ENCODE results near the gene TNFRSF14. TPM values are rescaled to one million over a fixed set of nuclear protein-coding genes. Genes with fewer than 3 reads are reported as not detected.

The TNFRSF14 gene
- total and polyA plus RNA-seq, 9 of the 15 experiments (the other 6 are each of a cell fraction or from before 2014, with no cell fraction given), result 0.11 to 2.3 (median 0.68) TPM; not detected in 2

- no peak for TF ChIP-seq FOXJ2 (tag; IDR thresholded peaks at IDR 0.05)
- no peak for TF ChIP-seq GATA2 (CRISPR knock-in tag; IDR thresholded peaks at IDR 0.05)
- no peak for TF ChIP-seq ZNF124 (CRISPR knock-in tag; IDR thresholded peaks at IDR 0.05)
- no peak for TF ChIP-seq XRCC4 (IDR thresholded peaks at IDR 0.05; ENCODE audit: extremely low read depth, insufficient read depth, insufficient read length)
- no peak for TF ChIP-seq ZNF644 (tag; IDR thresholded peaks at IDR 0.05; ENCODE audit: low read depth)
- TF ChIP-seq ZNF134 (CRISPR knock-in tag; conservative IDR thresholded peaks at IDR 0.05), result no peak
- TF ChIP-seq ZNF586 (CRISPR knock-in tag; conservative IDR thresholded peaks at IDR 0.05), result no peak
- TF ChIP-seq HMGXB4 (CRISPR knock-in tag; IDR thresholded peaks at IDR 0.05), result no peak
- no peak for TF ChIP-seq DLX4 (CRISPR knock-in tag; IDR thresholded peaks at IDR 0.05)
- no peak for TF ChIP-seq ZNF212 (CRISPR knock-in tag; IDR thresholded peaks at IDR 0.05)
- TF ChIP-seq MXI1 (IDR thresholded peaks at IDR 0.05; ENCODE audit: low read depth, low read length), result no peak
- TF ChIP-seq YBX1 (IDR thresholded peaks at IDR 0.05), result no peak
- no peak for TF ChIP-seq XRCC5 (IDR thresholded peaks at IDR 0.05; ENCODE audit: low read depth, low read length)
- TF ChIP-seq SMAD3 (CRISPR knock-in tag; conservative IDR thresholded peaks at IDR 0.05), result no peak
- TF ChIP-seq HNRNPH1 (optimal IDR thresholded peaks at IDR 0.05; ENCODE audit: low read depth, low read length), result no peak
- TF ChIP-seq TCF3 (CRISPR knock-in tag; IDR thresholded peaks at IDR 0.05), result peak; percentile 78
- TF ChIP-seq ZNF263 (CRISPR knock-in tag; IDR thresholded peaks at IDR 0.05; ENCODE audit: borderline replicate concordance), result peak; percentile 46; the same call in 1 of the 2 replicates
- TF ChIP-seq ZBTB9 (CRISPR knock-in tag; IDR thresholded peaks at IDR 0.05), result no peak
- no peak for TF ChIP-seq MEF2A (IDR thresholded peaks at IDR 0.05; ENCODE audit: control insufficient read depth, low read depth, low read length)
- TF ChIP-seq STAG1 (CRISPR knock-in tag; IDR thresholded peaks at IDR 0.05; ENCODE audit: borderline replicate concordance), result no peak
- TF ChIP-seq, protein P1, sequence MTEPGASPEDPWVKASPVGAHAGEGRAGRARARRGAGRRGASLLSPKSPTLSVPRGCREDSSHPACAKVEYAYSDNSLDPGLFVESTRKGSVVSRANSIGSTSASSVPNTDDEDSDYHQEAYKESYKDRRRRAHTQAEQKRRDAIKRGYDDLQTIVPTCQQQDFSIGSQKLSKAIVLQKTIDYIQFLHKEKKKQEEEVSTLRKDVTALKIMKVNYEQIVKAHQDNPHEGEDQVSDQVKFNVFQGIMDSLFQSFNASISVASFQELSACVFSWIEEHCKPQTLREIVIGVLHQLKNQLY (CRISPR knock-in tag; conservative IDR thresholded peaks at IDR 0.05), result no peak
- TF ChIP-seq KLF1 (tag; IDR thresholded peaks at IDR 0.05), result no peak
- TF ChIP-seq ZNF282 (CRISPR knock-in tag; IDR thresholded peaks at IDR 0.05), result no peak
Observed at GRCh38 chr1:2560299-2561073, 4.3 kb downstream of the TNFRSF14 start (continued).
